Activated naive CD8-positive, alpha-beta T cell (primary cell): ENCODE data around the gene VCAN.

Experiments
- H3K27ac Mint-ChIP-seq: one replicate; pipeline ENCODE4 v1.8.0; 2021; ENCODE audit warnings: mixed read lengths
- H3K27me3 Mint-ChIP-seq: one replicate; pipeline ENCODE4 v1.8.0; 2021; ENCODE audit warnings: mixed read lengths
- H3K36me3 Mint-ChIP-seq: one replicate; pipeline ENCODE4 v1.8.0; 2021; ENCODE audit warnings: mixed read lengths
- H3K4me1 Mint-ChIP-seq: one replicate; pipeline ENCODE4 v1.8.0; 2021; ENCODE audit warnings: low read depth, mixed read lengths
- H3K4me3 Mint-ChIP-seq: one replicate; pipeline ENCODE4 v1.8.0; 2021; ENCODE audit warnings: mild to moderate bottlenecking, mixed read lengths
- H3K9me3 Mint-ChIP-seq: one replicate; pipeline ENCODE4 v1.8.0; 2021; ENCODE audit warnings: low read depth, mixed read lengths

VCAN gene

DNA sequence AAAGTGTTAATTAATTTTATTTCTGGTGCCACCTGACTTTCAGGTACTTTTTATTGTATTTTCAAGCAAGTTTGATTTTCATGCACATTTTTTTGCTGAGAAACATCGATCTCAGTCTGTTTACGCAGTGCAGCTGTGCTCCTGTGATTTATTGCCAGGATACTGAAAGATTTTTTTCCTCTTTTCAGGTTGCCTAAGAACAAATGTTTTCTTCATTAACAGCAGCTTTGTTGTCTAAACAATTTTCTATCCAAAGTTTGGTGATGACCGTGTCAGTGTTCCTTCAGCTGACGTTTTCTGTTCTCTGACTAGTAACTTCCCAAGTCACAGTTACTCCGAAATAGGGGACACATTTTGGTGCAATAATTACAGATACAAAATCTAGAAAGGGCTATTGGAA is 78.1 kb downstream of the VCAN start:
- Mint-ChIP-seq H3K9me3 (no peaks in the 10 kb centered on the region), H3K27me3 (peaks cover 2% of the 10 kb centered on the region), H3K27ac (no peak overlapping the region), H3K4me3 (no peak overlapping the region), H3K36me3 (no peaks in the 10 kb centered on the region), H3K4me1 (no peaks in the 10 kb centered on the region)

GRCh38 chr5:83551821-83552220 is 80.3 kb downstream of the VCAN start:
- Mint-ChIP-seq H3K4me3 (no peak overlapping the region), H3K9me3 (no peaks in the 10 kb centered on the region), H3K27me3 (peaks cover 2% of the 10 kb centered on the region), H3K4me1 (no peaks in the 10 kb centered on the region), H3K36me3 (no peaks in the 10 kb centered on the region), H3K27ac (no peak overlapping the region)

- Mint-ChIP-seq H3K27ac (no peak overlapping the region), H3K4me1 (no peaks in the 10 kb centered on the region), H3K27me3 (peaks cover 2% of the 10 kb centered on the region), H3K9me3 (no peaks in the 10 kb centered on the region), H3K36me3 (no peaks in the 10 kb centered on the region), H3K4me3 (no peak overlapping the region)
These were observed 80.7 kb downstream of the VCAN start for GRCh38 chr5:83552275-83552674.

DNA sequence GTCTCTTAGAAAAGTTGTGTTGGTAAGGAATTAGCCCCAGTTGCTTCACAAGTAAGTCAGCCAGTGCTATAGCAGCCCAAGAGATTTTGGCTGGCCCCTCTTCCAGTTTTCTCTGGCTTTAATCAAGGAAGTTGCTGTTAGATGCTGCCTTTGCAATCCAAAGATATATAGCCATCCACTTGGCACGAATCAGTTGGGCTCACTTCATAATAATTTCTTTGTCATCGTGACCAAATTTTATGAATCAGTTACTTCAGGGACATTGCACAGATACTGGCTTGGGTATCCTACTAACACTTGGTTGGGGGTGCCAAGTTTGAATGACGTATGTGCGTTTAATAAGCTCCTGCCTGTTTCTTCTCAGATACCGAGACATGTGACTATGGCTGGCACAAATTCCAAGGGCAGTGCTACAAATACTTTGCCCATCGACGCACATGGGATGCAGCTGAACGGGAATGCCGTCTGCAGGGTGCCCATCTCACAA is 81.5 kb downstream of the VCAN start:
- Mint-ChIP-seq H3K27ac (no peak overlapping the region), H3K4me1 (no peaks in the 10 kb centered on the region), H3K27me3 (peaks cover 2% of the 10 kb centered on the region), H3K36me3 (no peaks in the 10 kb centered on the region), H3K4me3 (no peak overlapping the region), H3K9me3 (no peaks in the 10 kb centered on the region)

- Mint-ChIP-seq H3K27me3 (peaks cover 2% of the 10 kb centered on the region), H3K9me3 (no peaks in the 10 kb centered on the region), H3K27ac (no peak overlapping the region), H3K4me1 (no peaks in the 10 kb centered on the region), H3K36me3 (no peaks in the 10 kb centered on the region), H3K4me3 (no peak overlapping the region)
These were observed 82.6 kb downstream of the VCAN start for GRCh38 chr5:83554133-83554532.

GRCh38 chr5:83554686-83555085 is 83.1 kb downstream of the VCAN start:
- Mint-ChIP-seq H3K36me3 (no peaks in the 10 kb centered on the region), H3K4me1 (no peaks in the 10 kb centered on the region), H3K4me3 (no peak overlapping the region), H3K9me3 (no peaks in the 10 kb centered on the region), H3K27ac (no peak overlapping the region), H3K27me3 (peaks cover 2% of the 10 kb centered on the region)

DNA sequence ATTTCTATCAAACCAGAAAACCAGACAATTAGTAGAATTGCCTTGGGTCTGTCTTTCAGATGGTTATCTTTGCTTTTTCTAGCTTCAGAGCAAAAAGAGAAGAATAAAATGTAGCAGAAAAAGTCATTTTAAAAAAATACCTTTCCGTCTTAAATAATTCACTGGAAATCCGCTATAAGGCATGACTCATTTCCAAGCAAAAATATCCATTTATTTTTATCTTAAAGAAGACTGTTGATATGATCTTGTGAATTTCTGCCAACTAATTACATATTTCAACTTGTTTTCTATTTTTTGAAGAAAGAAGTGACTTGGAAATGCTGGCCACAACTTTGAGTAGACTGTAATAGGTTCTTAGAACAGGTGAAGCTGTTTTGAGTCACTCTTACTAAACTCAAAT is 83.7 kb downstream of the VCAN start:
- Mint-ChIP-seq H3K27ac (no peak overlapping the region), H3K9me3 (no peaks in the 10 kb centered on the region), H3K4me1 (no peaks in the 10 kb centered on the region), H3K27me3 (peaks cover 3% of the 10 kb centered on the region), H3K4me3 (no peak overlapping the region), H3K36me3 (no peaks in the 10 kb centered on the region)

- Mint-ChIP-seq H3K4me1 (no peaks in the 10 kb centered on the region), H3K4me3 (no peak overlapping the region), H3K27me3 (peaks cover 4% of the 10 kb centered on the region), H3K27ac (no peak overlapping the region), H3K9me3 (no peaks in the 10 kb centered on the region), H3K36me3 (no peaks in the 10 kb centered on the region)
These were observed 84.6 kb downstream of the VCAN start for GRCh38 chr5:83556190-83556589.

DNA sequence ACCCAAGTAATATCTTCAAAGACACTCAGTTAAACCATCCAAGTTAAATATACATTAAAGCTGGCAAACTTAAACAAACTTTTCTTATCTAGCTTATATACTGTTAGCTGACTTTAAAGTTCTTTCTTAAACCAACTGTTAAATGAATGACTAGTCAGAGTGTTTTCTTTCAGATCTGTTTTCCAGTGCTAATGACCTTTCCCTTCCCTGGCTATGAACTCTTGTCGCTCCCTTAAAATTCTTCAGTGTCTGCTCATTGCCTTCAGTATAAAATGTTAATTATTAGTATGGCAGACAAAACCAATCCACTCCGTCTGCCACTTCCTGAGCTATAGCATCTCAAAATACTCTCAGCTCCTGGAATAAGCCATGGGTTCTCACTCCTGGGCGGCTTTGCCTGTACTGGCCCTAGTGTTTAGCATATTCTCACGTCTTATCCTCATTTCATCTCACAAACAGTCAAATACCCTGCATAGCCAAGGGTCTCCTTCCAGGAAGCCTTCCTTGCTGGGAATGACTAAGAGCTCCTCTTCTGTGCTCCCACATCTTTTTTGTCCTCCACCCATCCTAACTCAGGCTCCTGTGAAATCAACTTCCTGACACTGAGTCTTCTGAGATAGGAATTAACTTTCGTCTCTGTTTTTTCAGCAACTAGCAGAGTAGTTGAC is 87.7 kb downstream of the VCAN start:
- no peaks in the 10 kb centered on the region for H3K9me3 Mint-ChIP-seq
- H3K36me3 Mint-ChIP-seq = no peaks in the 10 kb centered on the region
- H3K27ac Mint-ChIP-seq = no peak overlapping the region
- no peak overlapping the region for H3K4me3 Mint-ChIP-seq
- H3K27me3 Mint-ChIP-seq = peaks cover 6% of the 10 kb centered on the region
- no peaks in the 10 kb centered on the region for H3K4me1 Mint-ChIP-seq

GRCh38 chr5:83562071-83562606 is 90.6 kb downstream of the VCAN start:
- H3K4me1 Mint-ChIP-seq = no peaks in the 10 kb centered on the region
- H3K4me3 Mint-ChIP-seq = no peak overlapping the region
- H3K9me3 Mint-ChIP-seq = no peaks in the 10 kb centered on the region
- no peaks in the 10 kb centered on the region for H3K36me3 Mint-ChIP-seq
- peaks cover 9% of the 10 kb centered on the region for H3K27me3 Mint-ChIP-seq
- H3K27ac Mint-ChIP-seq = no peak overlapping the region

DNA sequence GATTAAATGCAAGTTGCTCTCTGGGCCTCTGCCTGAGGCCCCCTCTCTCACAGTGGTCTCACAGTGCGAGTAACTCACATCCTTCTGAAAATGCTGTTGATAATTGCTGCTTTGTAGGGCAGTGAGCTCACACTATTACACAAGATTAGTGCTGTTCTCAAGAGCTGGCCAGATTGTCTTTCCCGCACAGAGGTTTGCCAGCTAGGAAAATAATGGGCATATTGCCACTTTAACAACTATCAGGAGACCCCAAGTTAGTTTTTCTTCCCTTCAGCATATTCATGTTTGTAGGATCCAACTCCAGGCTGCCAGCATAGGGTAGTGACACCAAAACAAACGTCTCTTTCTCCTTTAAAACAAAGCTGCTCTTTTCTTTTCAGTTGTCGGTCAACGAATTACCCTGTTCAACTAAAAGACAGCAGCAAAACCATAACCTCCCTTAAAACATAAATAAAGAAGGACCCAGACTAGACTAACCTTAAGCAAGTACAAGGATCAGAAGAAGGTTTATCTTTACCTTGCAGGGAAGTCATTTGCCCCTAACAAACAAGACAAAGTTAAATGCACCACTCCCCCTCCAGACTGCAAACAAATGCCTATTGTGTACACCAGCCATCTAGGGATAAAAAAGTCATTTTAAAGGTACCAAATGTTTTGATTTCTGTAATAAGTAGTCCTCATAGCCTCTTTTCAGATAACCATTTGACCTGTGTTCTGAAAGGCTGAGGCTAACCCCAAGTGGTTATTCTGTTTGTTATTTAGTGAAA is 91.4 kb downstream of the VCAN start:
- Mint-ChIP-seq H3K4me3 (no peak overlapping the region), H3K27ac (no peak overlapping the region), H3K36me3 (no peaks in the 10 kb centered on the region), H3K9me3 (no peaks in the 10 kb centered on the region), H3K27me3 (peaks cover 10% of the 10 kb centered on the region), H3K4me1 (no peaks in the 10 kb centered on the region)

DNA sequence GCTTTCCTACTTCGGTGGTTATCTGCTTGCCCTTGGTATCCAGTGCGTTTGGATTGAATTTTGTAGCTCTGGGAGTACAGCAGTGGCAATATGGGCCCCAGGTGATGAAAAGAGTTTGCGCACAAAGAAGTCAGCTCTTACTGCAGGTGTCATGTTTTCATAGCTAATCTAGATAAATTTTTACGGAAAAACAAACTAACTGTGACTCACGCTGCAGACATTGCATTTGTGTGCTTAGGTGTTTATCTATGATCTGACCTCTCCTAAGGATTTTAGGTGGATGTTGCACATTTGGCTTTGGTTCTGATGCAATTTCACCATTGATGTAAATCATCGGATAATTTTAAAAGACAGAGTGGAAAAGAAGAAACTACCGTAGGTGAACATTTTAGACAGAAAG is 92.1 kb downstream of the VCAN start:
- Mint-ChIP-seq H3K27me3 (peaks cover 12% of the 10 kb centered on the region), H3K36me3 (no peaks in the 10 kb centered on the region), H3K27ac (no peak overlapping the region), H3K4me3 (no peak overlapping the region), H3K9me3 (no peaks in the 10 kb centered on the region), H3K4me1 (no peaks in the 10 kb centered on the region)

- no peak overlapping the region for H3K27ac Mint-ChIP-seq
- H3K36me3 Mint-ChIP-seq = no peaks in the 10 kb centered on the region
- H3K4me1 Mint-ChIP-seq = no peaks in the 10 kb centered on the region
- no peaks in the 10 kb centered on the region for H3K9me3 Mint-ChIP-seq
- peaks cover 12% of the 10 kb centered on the region for H3K27me3 Mint-ChIP-seq
- no peak overlapping the region for H3K4me3 Mint-ChIP-seq
These were observed 92.7 kb downstream of the VCAN start for GRCh38 chr5:83564069-83564749.

- no peaks in the 10 kb centered on the region for H3K4me1 Mint-ChIP-seq
These were observed 96.2 kb downstream of the VCAN start for GRCh38 chr5:83567741-83568140.

GRCh38 chr5:83568186-83568585 is 96.6 kb downstream of the VCAN start:
- Mint-ChIP-seq H3K27ac (no peak overlapping the region), H3K27me3 (peaks cover 9% of the 10 kb centered on the region), H3K36me3 (no peaks in the 10 kb centered on the region), H3K9me3 (no peaks in the 10 kb centered on the region), H3K4me3 (no peak overlapping the region), H3K4me1 (no peaks in the 10 kb centered on the region)

More at GRCh38 chr5:83567741-83568140, 96.2 kb downstream of the VCAN start:
- H3K27me3 Mint-ChIP-seq = peaks cover 11% of the 10 kb centered on the region
- no peak overlapping the region for H3K27ac Mint-ChIP-seq
- no peak overlapping the region for H3K4me3 Mint-ChIP-seq
- H3K36me3 Mint-ChIP-seq = no peaks in the 10 kb centered on the region
- H3K9me3 Mint-ChIP-seq = no peaks in the 10 kb centered on the region
